NCI-H1092 treated with DMSO at 0.1 percent for 48 hours (cell line): ENCODE results near the gene SYT6.

Experiments used
- DNase-seq: peaks from one replicate; lab custom pipeline; 2025; lab: John Stamatoyannopoulos, UW

SYT6 gene

GRCh38 chr1:114153261-114154145 is at the start of gene SYT6:
TSS of gene SYT6 (minus strand) at chr1:114153869. CDS start at chr1:114153772, 97 bp downstream.
- DNase-seq = peak; percentile 18

- no peak for DNase-seq
Measured at GRCh38 chr1:114201486-114201885, 47.8 kb upstream of the SYT6 start.

GRCh38 chr1:114199017-114199594 is 45.4 kb upstream of the SYT6 start:
- no peak for DNase-seq

GRCh38 chr1:114196992-114197907 is 43.6 kb upstream of the SYT6 start:
- no peak for DNase-seq

- DNase-seq = no peak
Measured at GRCh38 chr1:114195819-114196218, 42.1 kb upstream of the SYT6 start.

- no peak for DNase-seq
Measured at GRCh38 chr1:114192328-114192727, 38.7 kb upstream of the SYT6 start.

- DNase-seq = no peak
Measured at GRCh38 chr1:114189398-114189797, 35.7 kb upstream of the SYT6 start.

- no peak for DNase-seq
Measured at GRCh38 chr1:114181356-114181755, 27.7 kb upstream of the SYT6 start.

- no peak for DNase-seq
Measured at GRCh38 chr1:114180742-114181141, 27.1 kb upstream of the SYT6 start.

GRCh38 chr1:114178936-114179335 is 25.3 kb upstream of the SYT6 start:
- peak; percentile 81 for DNase-seq

- DNase-seq = no peak
Measured at GRCh38 chr1:114177282-114177681, 23.6 kb upstream of the SYT6 start.

GRCh38 chr1:114176366-114176765 is 22.7 kb upstream of the SYT6 start:
- no peak for DNase-seq

GRCh38 chr1:114173680-114174079 is 20.0 kb upstream of the SYT6 start:
- DNase-seq = peak; percentile 16

- DNase-seq = no peak
Measured at GRCh38 chr1:114169509-114169908, 15.8 kb upstream of the SYT6 start.

GRCh38 chr1:114167226-114167625 is 13.6 kb upstream of the SYT6 start:
- DNase-seq = no peak

- DNase-seq = no peak
Measured at GRCh38 chr1:114164840-114165543, 11.3 kb upstream of the SYT6 start.

- DNase-seq = no peak
Measured at GRCh38 chr1:114159941-114160340, 6.3 kb upstream of the SYT6 start.

- no peak for DNase-seq
Measured at GRCh38 chr1:114157275-114157660, 3.6 kb upstream of the SYT6 start.

GRCh38 chr1:114156538-114157274 is 3.0 kb upstream of the SYT6 start:
- DNase-seq = no peak

- DNase-seq = no peak
Measured at GRCh38 chr1:114155706-114156105, 2.0 kb upstream of the SYT6 start.

GRCh38 chr1:114154963-114155322 is 1.3 kb upstream of the SYT6 start:
- DNase-seq = no peak
